ENCODE data around the gene OR2T10. TPM values are rescaled to one million over a fixed set of nuclear protein-coding genes. Genes with fewer than 3 reads are reported as not detected.
"Not testable (repeated sequence)": the region's sequence is repeated elsewhere in the genome, so short reads cannot be mapped to it uniquely, and the experiment has no call there.

Gene OR2T10
- total and polyA plus RNA-seq, 10 of the 15 experiments (the other 5 are each of a cell fraction or from before 2014, with no cell fraction given), result not detected

DNA sequence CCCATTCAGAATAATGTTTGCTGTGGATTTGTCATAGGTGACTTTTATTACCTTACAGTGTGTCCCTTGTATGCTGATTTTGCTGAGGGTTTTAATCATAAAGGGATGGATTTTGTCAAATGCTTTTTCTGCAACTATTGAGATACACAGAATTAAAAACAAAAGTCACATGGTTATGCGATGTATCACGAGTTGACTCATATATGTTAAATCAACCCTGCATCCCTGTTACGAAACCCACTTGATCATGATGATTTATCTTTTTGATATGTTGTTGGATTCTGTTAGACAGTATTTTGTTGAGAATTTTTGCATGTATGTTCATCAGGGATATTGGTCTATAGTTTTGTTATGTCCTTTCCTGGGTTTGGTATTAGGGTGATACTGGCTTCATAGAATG, 12.2 kb downstream of the OR2T10 start (continued):
- TF ChIP-seq, protein P1, sequence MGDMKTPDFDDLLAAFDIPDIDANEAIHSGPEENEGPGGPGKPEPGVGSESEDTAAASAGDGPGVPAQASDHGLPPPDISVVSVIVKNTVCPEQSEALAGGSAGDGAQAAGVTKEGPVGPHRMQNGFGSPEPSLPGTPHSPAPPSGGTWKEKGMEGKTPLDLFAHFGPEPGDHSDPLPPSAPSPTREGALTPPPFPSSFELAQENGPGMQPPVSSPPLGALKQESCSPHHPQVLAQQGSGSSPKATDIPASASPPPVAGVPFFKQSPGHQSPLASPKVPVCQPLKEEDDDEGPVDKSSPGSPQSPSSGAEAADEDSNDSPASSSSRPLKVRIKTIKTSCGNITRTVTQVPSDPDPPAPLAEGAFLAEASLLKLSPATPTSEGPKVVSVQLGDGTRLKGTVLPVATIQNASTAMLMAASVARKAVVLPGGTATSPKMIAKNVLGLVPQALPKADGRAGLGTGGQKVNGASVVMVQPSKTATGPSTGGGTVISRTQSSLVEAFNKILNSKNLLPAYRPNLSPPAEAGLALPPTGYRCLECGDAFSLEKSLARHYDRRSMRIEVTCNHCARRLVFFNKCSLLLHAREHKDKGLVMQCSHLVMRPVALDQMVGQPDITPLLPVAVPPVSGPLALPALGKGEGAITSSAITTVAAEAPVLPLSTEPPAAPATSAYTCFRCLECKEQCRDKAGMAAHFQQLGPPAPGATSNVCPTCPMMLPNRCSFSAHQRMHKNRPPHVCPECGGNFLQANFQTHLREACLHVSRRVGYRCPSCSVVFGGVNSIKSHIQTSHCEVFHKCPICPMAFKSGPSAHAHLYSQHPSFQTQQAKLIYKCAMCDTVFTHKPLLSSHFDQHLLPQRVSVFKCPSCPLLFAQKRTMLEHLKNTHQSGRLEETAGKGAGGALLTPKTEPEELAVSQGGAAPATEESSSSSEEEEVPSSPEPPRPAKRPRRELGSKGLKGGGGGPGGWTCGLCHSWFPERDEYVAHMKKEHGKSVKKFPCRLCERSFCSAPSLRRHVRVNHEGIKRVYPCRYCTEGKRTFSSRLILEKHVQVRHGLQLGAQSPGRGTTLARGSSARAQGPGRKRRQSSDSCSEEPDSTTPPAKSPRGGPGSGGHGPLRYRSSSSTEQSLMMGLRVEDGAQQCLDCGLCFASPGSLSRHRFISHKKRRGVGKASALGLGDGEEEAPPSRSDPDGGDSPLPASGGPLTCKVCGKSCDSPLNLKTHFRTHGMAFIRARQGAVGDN (IDR thresholded peaks at IDR 0.05), result no peak

DNA sequence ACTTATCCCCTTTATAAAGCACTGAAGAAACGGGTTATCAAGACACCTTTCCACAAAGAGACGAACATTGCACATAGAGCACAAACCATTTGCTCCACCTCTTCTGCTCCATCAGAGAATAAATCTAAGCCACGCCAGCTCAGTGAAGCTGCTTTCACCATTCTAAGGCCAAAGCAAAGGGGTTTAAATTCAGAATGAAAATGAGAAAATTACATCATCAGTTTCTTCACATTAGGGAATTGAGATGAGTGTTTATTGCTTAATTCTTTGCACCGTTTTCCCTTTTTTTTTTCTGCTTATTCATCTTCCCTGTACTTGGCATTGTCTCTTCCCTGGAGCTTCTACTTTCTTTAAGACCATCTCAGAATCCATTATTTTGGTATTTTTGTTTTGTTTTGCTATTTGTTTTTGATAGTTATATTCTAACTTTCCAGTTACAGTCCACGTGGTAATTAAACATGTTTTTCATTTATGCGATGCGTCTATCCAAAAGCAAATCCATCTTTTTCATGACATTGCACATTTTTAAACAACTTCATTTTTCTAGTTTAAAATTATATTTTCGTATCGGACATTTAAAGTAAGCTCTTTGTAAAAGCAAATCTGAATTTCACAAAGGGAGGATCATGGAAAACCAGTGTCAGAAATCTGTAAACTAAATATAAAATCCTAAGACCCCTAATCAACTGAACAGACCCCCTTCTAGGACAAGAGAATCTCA, 21.1 kb downstream of the OR2T10 start:
- Histone ChIP-seq H3K4me2 (ENCODE audit: control insufficient read depth, insufficient read depth) (no peak overlapping the region), H3K9me3 (replicated peaks; ENCODE audit: control insufficient read depth, insufficient read depth, low read length) (no peaks in the 10 kb centered on the region), H3K4me3 (no peak overlapping the region), H2AFZ (ENCODE audit: control insufficient read depth, low read depth, low read length) (no peak overlapping the region), H4K20me1 (ENCODE audit: control insufficient read depth, insufficient read depth) (no peaks in the 10 kb centered on the region), H3K4me1 (ENCODE audit: control insufficient read depth, insufficient read depth, low read length) (no peaks in the 10 kb centered on the region), H3K27me3 (replicated peaks in 1 of 2; ENCODE audit: control insufficient read depth in 2 of 2, insufficient read depth in 2 of 2, low read length in 1 of 2) (no peaks in the 10 kb centered on the region), H3K27ac (ENCODE audit: control insufficient read depth, insufficient read depth) (no peak overlapping the region), H3K9ac (ENCODE audit: control insufficient read depth, insufficient read depth, low read length) (no peak overlapping the region), H3K79me2 (ENCODE audit: control insufficient read depth, insufficient read depth, low read length) (no peaks in the 10 kb centered on the region), H3K36me3 (ENCODE audit: control insufficient read depth in 2 of 2, insufficient read depth in 2 of 2, low read length in 1 of 2) (no peaks in the 10 kb centered on the region)
- POLR2A ChIA-PET, result no interaction called here
- CTCF ChIA-PET, result no interaction called here
- in situ Hi-C loops (cut with MboI), result no loop called here
- SMC1A ChIA-PET (ENCODE audit: uncharacterized antibody, unreplicated experiment), result no interaction called here
- intact Hi-C loops (cut with micrococcal nuclease; ENCODE audit: unreplicated experiment), result no loop called here
- RAD21 ChIA-PET (ENCODE audit: unreplicated experiment), result no interaction called here
- DNase-seq (ENCODE audit: low read depth, low spot score) (no peak), ATAC-seq (no peak), FAIRE-seq (no peak)
- no peak for TF ChIP-seq TAF1 (IDR thresholded peaks at IDR 0.05; ENCODE audit: borderline replicate concordance, low read depth, low read length)
- no TSS peak for BruUV-seq (replicated peaks)
- WGBS (ENCODE audit: insufficient coverage, insufficient replicate concordance, low lambda C conversion rate, missing lambda C conversion rate), result no CpG with 5 or more reads among the region's 9 CpGs

DNA sequence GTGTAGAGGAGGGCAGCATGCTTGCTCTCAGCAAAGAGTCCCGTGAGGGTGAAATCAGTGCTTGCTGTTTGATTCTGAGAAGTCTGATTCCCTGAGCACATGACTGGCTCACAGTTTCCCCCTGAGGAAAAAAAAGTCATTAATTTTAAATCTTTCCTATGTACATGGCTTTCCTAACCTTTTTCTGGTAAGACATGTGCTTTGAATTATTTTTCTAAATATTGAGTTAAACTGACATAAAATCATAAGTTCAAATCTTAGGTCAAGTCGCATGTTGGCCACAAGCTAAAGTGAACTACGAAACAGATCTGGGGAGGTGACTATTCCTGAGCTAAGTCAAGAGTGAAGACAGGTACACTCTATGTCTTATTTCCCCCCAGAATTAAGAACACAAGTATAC, 22.8 kb downstream of the OR2T10 start, which contains the start of gene OR2T34:
Gene OR2T34 (minus strand): TSS at position 101 of the 400 bp plus-strand sequence. CDS start 0 bp downstream, at position 101.
- H3K9ac ChIP-seq (ENCODE audit: control insufficient read depth, insufficient read depth, low read length); SMC1A ChIA-PET (ENCODE audit: uncharacterized antibody, unreplicated experiment); POLR2A ChIA-PET: not testable (repeated sequence)

DNA sequence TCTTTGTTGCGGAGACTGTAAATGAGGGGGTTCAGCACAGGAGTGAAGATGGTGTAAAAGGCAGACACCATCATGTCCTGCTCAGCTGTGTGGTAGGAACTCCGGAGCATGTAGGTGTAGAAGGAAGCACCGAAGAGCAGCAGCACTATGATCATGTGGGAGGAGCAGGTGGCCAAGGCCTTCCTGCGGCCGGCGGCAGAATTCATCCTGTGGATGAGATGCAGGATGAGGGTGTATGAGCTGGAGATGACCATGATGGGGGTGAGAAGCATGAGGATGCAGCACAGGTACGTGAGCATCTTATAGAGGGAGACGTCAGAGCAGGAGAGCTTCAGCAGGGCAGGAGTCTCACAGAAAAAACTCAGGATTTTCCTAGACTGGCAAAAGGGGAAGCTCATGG, 23.6 kb downstream of the OR2T10 start:
- SMC1A ChIA-PET (ENCODE audit: uncharacterized antibody, unreplicated experiment); in situ Hi-C loops (cut with MboI); H3K4me1 ChIP-seq (ENCODE audit: control insufficient read depth, insufficient read depth, low read length); DNase-seq (ENCODE audit: low read depth, low spot score); H3K9me3 ChIP-seq (replicated peaks; ENCODE audit: control insufficient read depth, insufficient read depth, low read length); RAD21 ChIA-PET (ENCODE audit: unreplicated experiment); POLR2A ChIA-PET; H3K79me2 ChIP-seq (ENCODE audit: control insufficient read depth, insufficient read depth, low read length); CTCF ChIA-PET; H3K4me2 ChIP-seq (ENCODE audit: control insufficient read depth, insufficient read depth); H4K20me1 ChIP-seq (ENCODE audit: control insufficient read depth, insufficient read depth); H3K9ac ChIP-seq (ENCODE audit: control insufficient read depth, insufficient read depth, low read length); H3K4me3 ChIP-seq; H3K36me3 ChIP-seq (ENCODE audit: control insufficient read depth in 2 of 2, insufficient read depth in 2 of 2, low read length in 1 of 2); H3K27me3 ChIP-seq (replicated peaks in 1 of 2; ENCODE audit: control insufficient read depth in 2 of 2, insufficient read depth in 2 of 2, low read length in 1 of 2); FAIRE-seq; ATAC-seq; H3K27ac ChIP-seq (ENCODE audit: control insufficient read depth, insufficient read depth); H2AFZ ChIP-seq (ENCODE audit: control insufficient read depth, low read depth, low read length); intact Hi-C loops (cut with micrococcal nuclease; ENCODE audit: unreplicated experiment); BruUV-seq (replicated peaks): not testable (repeated sequence)
- no CpG with 5 or more reads among the region's 8 CpGs for WGBS (ENCODE audit: insufficient coverage, insufficient replicate concordance, low lambda C conversion rate, missing lambda C conversion rate)

More for the DNA sequence above, 22.8 kb downstream of the OR2T10 start, which contains the start of gene OR2T34:
- H3K4me1 ChIP-seq (ENCODE audit: control insufficient read depth, insufficient read depth, low read length); DNase-seq (ENCODE audit: low read depth, low spot score); H3K4me3 ChIP-seq; H2AFZ ChIP-seq (ENCODE audit: control insufficient read depth, low read depth, low read length); H4K20me1 ChIP-seq (ENCODE audit: control insufficient read depth, insufficient read depth); H3K4me2 ChIP-seq (ENCODE audit: control insufficient read depth, insufficient read depth); FAIRE-seq; in situ Hi-C loops (cut with MboI); RAD21 ChIA-PET (ENCODE audit: unreplicated experiment); H3K27ac ChIP-seq (ENCODE audit: control insufficient read depth, insufficient read depth); H3K79me2 ChIP-seq (ENCODE audit: control insufficient read depth, insufficient read depth, low read length); H3K36me3 ChIP-seq (ENCODE audit: control insufficient read depth in 2 of 2, insufficient read depth in 2 of 2, low read length in 1 of 2); ATAC-seq; H3K27me3 ChIP-seq (replicated peaks in 1 of 2; ENCODE audit: control insufficient read depth in 2 of 2, insufficient read depth in 2 of 2, low read length in 1 of 2); CTCF ChIA-PET; H3K9me3 ChIP-seq (replicated peaks; ENCODE audit: control insufficient read depth, insufficient read depth, low read length); intact Hi-C loops (cut with micrococcal nuclease; ENCODE audit: unreplicated experiment): not testable (repeated sequence)
- WGBS (ENCODE audit: insufficient coverage, insufficient replicate concordance, low lambda C conversion rate, missing lambda C conversion rate), result 29% methylated on average over 1 of the region's 3 CpGs
- BruUV-seq (replicated peaks), result TSS peak; percentile 80
